HepG2 (cell line): ENCODE measurements around the gene PEX5L. TPM values are rescaled to one million over a fixed set of nuclear protein-coding genes. Genes with fewer than 3 reads are reported as not detected.

Source experiments
- ATAC-seq: fragments of 200-7000 bp; cut with Tn5 transposase; 3 replicates; pipeline ENCODE4 v1.9.1; 2020; ENCODE audit warnings: mild to moderate bottlenecking, moderate library complexity
- BruUV-seq: library from RNA; stranded (reverse); fragments of 400-500 nt; replicated peaks from 2 replicates; lab custom pipeline; 2021; lab: Mats Ljungman, UMichigan
- CTCF ChIA-PET: fragments of 300-600 bp; formaldehyde crosslinking; extraction: SDS; loops from one replicate; lab custom pipeline; 2021; ENCODE audit warnings: low total read pairs, inconsistent platforms, low intra/inter-chr PET ratio; lab: Yijun Ruan, JAX
- POLR2A ChIA-PET: fragments of 350-600 bp; sonication (Branson Sonifier 250); formaldehyde crosslinking; loops from one replicate; lab custom pipeline; 2020; ENCODE audit warnings: antibody characterized with exemption, inconsistent platforms; lab: Yijun Ruan, JAX
- DNase-seq: peaks from one replicate; pipeline ENCODE4 v3.0.0-alpha.2; 2015; ENCODE audit warnings: low spot score
- FAIRE-seq: peaks from 3 replicates; lab custom pipeline; 2011; peaks lifted over from hg19 to GRCh38; lab: Jason Lieb, UNC
- H2AFZ ChIP-seq: one replicate; pipeline ENCODE4 v1.6.1; 2011; ENCODE audit warnings: low read length, inconsistent platforms
- H3K27ac ChIP-seq: fragments of 300-600 bp; 3 replicates; pipeline ENCODE4 v1.8.0; 2011; ENCODE audit warnings: mixed run types, mild to moderate bottlenecking, mixed read lengths, low read length, inconsistent platforms; ENCODE audit not compliant: insufficient read depth; ENCODE audit errors: extremely low read length
- H3K27me3 ChIP-seq, 2 experiments: fragments of 200-600 bp in 1 of 2; 2 replicates in 1 of 2; 3 replicates in 1 of 2; pipeline versions ENCODE4 v1.6.0 to v1.8.0; 2011; ENCODE audit warnings: low read length in 2 of 2, mild to moderate bottlenecking in 2 of 2, moderate library complexity in 2 of 2, inconsistent platforms in 1 of 2; ENCODE audit not compliant: insufficient read depth in 2 of 2, control insufficient read depth in 1 of 2
- H3K36me3 ChIP-seq, 2 experiments: fragments of 200-600 bp in 1 of 2; replicated peaks in 1 of 2; 2 replicates in 1 of 2; 3 replicates in 1 of 2; pipeline versions ENCODE4 v1.5.1 to v1.8.0; 2011; ENCODE audit warnings: low read length in 2 of 2, inconsistent platforms in 1 of 2; ENCODE audit not compliant: insufficient read depth in 2 of 2, control insufficient read depth in 1 of 2
- H3K4me1 ChIP-seq: 2 replicates; pipeline ENCODE4 v1.5.1; 2012; ENCODE audit warnings: low read length, inconsistent platforms; ENCODE audit not compliant: insufficient read depth
- H3K4me2 ChIP-seq: 2 replicates; pipeline ENCODE4 v1.6.0; 2011; ENCODE audit warnings: low read depth, low read length, inconsistent platforms
- H3K4me3 ChIP-seq, 3 experiments: fragments of 200-600 bp in 1 of 3; sonication (generic), shearing (Covaris generic) in 1 of 3; replicated peaks in 1 of 3; 2 replicates each; pipeline ENCODE4 v1.5.1; 2011 to 2016; ENCODE audit warnings: low read length in 3 of 3, inconsistent platforms in 2 of 3, low read depth in 2 of 3, mild to moderate bottlenecking in 2 of 3, control low read depth in 1 of 3, mixed read lengths in 1 of 3; ENCODE audit not compliant: insufficient read depth in 1 of 3
- H3K79me2 ChIP-seq: one replicate; pipeline ENCODE4 v1.6.1; 2011; ENCODE audit warnings: low read length, inconsistent platforms; ENCODE audit not compliant: insufficient read depth
- H3K9ac ChIP-seq: 2 replicates; pipeline ENCODE4 v1.6.0; 2011; ENCODE audit warnings: mild to moderate bottlenecking, low read depth, low read length, inconsistent platforms; ENCODE audit not compliant: insufficient read depth
- H3K9me3 ChIP-seq: 2 replicates; pipeline ENCODE4 v1.5.1; 2012; ENCODE audit warnings: mild to moderate bottlenecking, low read length
- H4K20me1 ChIP-seq: 2 replicates; pipeline ENCODE4 v1.6.0; 2011; ENCODE audit warnings: inconsistent platforms, mild to moderate bottlenecking, low read length, moderate library complexity; ENCODE audit not compliant: insufficient read depth
- CCAR2 ChIP-seq: fragments of 200-400 bp; formaldehyde crosslinking; optimal IDR thresholded peaks from 2 replicates; pipeline ENCODE3; 2018; ENCODE audit warnings: low read depth, mild to moderate bottlenecking, low read length, moderate library complexity
- FLYWCH1 ChIP-seq: sonication (generic); formaldehyde crosslinking; IDR thresholded peaks from 2 replicates; pipeline ENCODE4 v1.8.1; 2023; ENCODE audit warnings: mild to moderate bottlenecking, missing genetic modification reagents
- HMGXB3 ChIP-seq: sonication (generic); formaldehyde crosslinking; IDR thresholded peaks from 2 replicates; pipeline ENCODE4 v1.4.0; 2020; ENCODE audit warnings: missing genetic modification reagents, borderline replicate concordance
- MBNL3 ChIP-seq: fragments of 250-450 bp; sonication (Bioruptor Pico); conservative IDR thresholded peaks from 2 replicates; pipeline ENCODE4 v1.8.0; 2022; ENCODE audit warnings: mild to moderate bottlenecking, inconsistent platforms
- MYPOP ChIP-seq: sonication (generic); formaldehyde crosslinking; IDR thresholded peaks from 2 replicates; pipeline ENCODE4 v1.8.1; 2023; ENCODE audit warnings: mild to moderate bottlenecking, moderate library complexity, missing genetic modification reagents
- SYNCRIP ChIP-seq: fragments of 200-400 bp; formaldehyde crosslinking; IDR thresholded peaks from 2 replicates; pipeline ENCODE4 v1.6.1; 2018; ENCODE audit warnings: mild to moderate bottlenecking, low read depth, low read length; ENCODE audit not compliant: insufficient read depth
- YEATS2 ChIP-seq: sonication (generic); formaldehyde crosslinking; IDR thresholded peaks from 2 replicates; pipeline ENCODE4 v1.4.0; 2020; ENCODE audit warnings: missing genetic modification reagents, borderline replicate concordance
- ZBTB49 ChIP-seq: sonication (generic); formaldehyde crosslinking; IDR thresholded peaks from 2 replicates; pipeline ENCODE4 v1.4.0; 2020; ENCODE audit warnings: missing genetic modification reagents, borderline replicate concordance
- WGBS: methylation state at CpG from one replicate; pipeline ENCODE4 v1.1.6; 2017; ENCODE audit warnings: low lambda C conversion rate; 5-methylcytosine and 5-hydroxymethylcytosine counted together
- in situ Hi-C: cut with HindIII; loops from 2 replicates; pipeline ENCODE4 v1.10.0; 2017; ENCODE audit warnings: low pct_unique_long_range_greater_than_20kb; ENCODE audit not compliant: extremely low pct_ligation_motif_present
- intact Hi-C: fragments of 100-400 bp; cut with micrococcal nuclease; formaldehyde crosslinking; loops from one replicate; pipeline ENCODE4 v1.10.0; 2022; ENCODE audit not compliant: unreplicated experiment
- polyA plus RNA-seq, 8 experiments: library from polyadenylated mRNA; depleted of rRNA in 3 of 8; stranded (reverse) in 7 of 8; unstranded in 1 of 8; fragments of >200 nt; fragmentation: Illumina TruSeq in 4 of 8; extraction: Trizol in 4 of 8; gene quantifications; 2 replicates each; pipeline versions ENCODE4 v1.2.1 to v1.2.3, GENCODE V29; 2011 to 2016; ENCODE audit warnings: low read depth in 4 of 8, missing spikeins in 1 of 8, mixed read lengths in 1 of 8; ENCODE audit not compliant: insufficient read depth in 1 of 8
- total RNA-seq, 5 experiments: library from RNA; depleted of rRNA; stranded (reverse); fragments of >200 nt; fragmentation: Illumina TruSeq; extraction: Trizol; gene quantifications; 2 replicates each; pipeline ENCODE4 v1.2.3, GENCODE V29; 2016; ENCODE audit warnings: low read depth in 1 of 5

The PEX5L gene
- total and polyA plus RNA-seq, 2 of the 13 experiments (the other 11 are each of a cell fraction or from before 2014, with no cell fraction given): not detected

- H3K9me3 ChIP-seq: no peaks in the 10 kb centered on the region
- H4K20me1 ChIP-seq: no peaks in the 10 kb centered on the region
- DNase-seq (no peak), ATAC-seq (no peak), FAIRE-seq (no peak)
- in situ Hi-C loops: no loop called here
- peaks cover 22 to 60% of the 10 kb centered on the region in 2 experiments for H3K36me3 ChIP-seq
- no peak overlapping the region for H3K4me2 ChIP-seq
- no TSS peak for BruUV-seq
- H3K4me3 ChIP-seq: no peak overlapping the region
- POLR2A ChIA-PET: no interaction called here
- H3K4me1 ChIP-seq: peaks cover 16% of the 10 kb centered on the region
- H3K79me2 ChIP-seq: no peaks in the 10 kb centered on the region
- intact Hi-C loops: no loop called here
- CTCF ChIA-PET: no interaction called here
- 96% methylated on average over 5 of the region's 5 CpGs for WGBS
- no peaks in the 10 kb centered on the region for H3K27me3 ChIP-seq
- TF ChIP-seq MBNL3 (CRISPR knock-in tag) (no peak), HMGXB3 (CRISPR knock-in tag) (no peak)
- H3K9ac ChIP-seq: no peak overlapping the region
- H3K27ac ChIP-seq: no peak overlapping the region
- no peak overlapping the region for H2AFZ ChIP-seq
Measured at GRCh38 chr3:179772297-179772696, 264.4 kb downstream of the PEX5L start.

GRCh38 chr3:179771797-179772196 is 264.9 kb downstream of the PEX5L start:
- no peak for DNase-seq
- H3K36me3 ChIP-seq: peaks cover 25 to 61% of the 10 kb centered on the region in 2 experiments
- H3K79me2 ChIP-seq: no peaks in the 10 kb centered on the region
- no peaks in the 10 kb centered on the region for H4K20me1 ChIP-seq
- no peak overlapping the region for H3K27ac ChIP-seq
- peaks cover 13% of the 10 kb centered on the region for H3K4me1 ChIP-seq
- WGBS: 94% methylated on average over 4 of the region's 4 CpGs
- CTCF ChIA-PET: no interaction called here
- no peaks in the 10 kb centered on the region for H3K27me3 ChIP-seq
- no peak overlapping the region for H3K4me3 ChIP-seq
- TSS peak; percentile 25 for BruUV-seq
- intact Hi-C loops (no loop called here), in situ Hi-C loops (no loop called here)
- no peaks in the 10 kb centered on the region for H3K9me3 ChIP-seq
- H3K9ac ChIP-seq: no peak overlapping the region
- no peak overlapping the region for H2AFZ ChIP-seq
- POLR2A ChIA-PET: no interaction called here
- no peak for FAIRE-seq
- ATAC-seq: no peak
- H3K4me2 ChIP-seq: no peak overlapping the region
- TF ChIP-seq SYNCRIP (no peak), YEATS2 (CRISPR knock-in tag) (no peak), ZBTB49 (CRISPR knock-in tag) (no peak), CCAR2 (no peak), MYPOP (no peak), FLYWCH1 (CRISPR knock-in tag) (no peak)
